GM23248 (cell line): ENCODE results near the gene ABCA3. TPM values are rescaled to one million over a fixed set of nuclear protein-coding genes. Genes with fewer than 3 reads are reported as not detected.

ENCODE experiments used
- DNase-seq: peaks from one replicate; pipeline ENCODE4 v3.0.0-alpha.2; 2015
- H2AFZ ChIP-seq: fragments of 200-600 bp; sonication (generic); 2 replicates; pipeline ENCODE4 v1.6.1; 2016; ENCODE audit warnings: antibody characterized with exemption
- H3F3A ChIP-seq: fragments of 200-600 bp; sonication (generic); 2 replicates; pipeline ENCODE4 v1.6.1; 2016; ENCODE audit warnings: mild to moderate bottlenecking, antibody characterized with exemption, mixed run types; ENCODE audit not compliant: insufficient read depth
- H3K27ac ChIP-seq: fragments of 200-600 bp; sonication (generic); 2 replicates; pipeline ENCODE4 v1.5.1; 2016; ENCODE audit warnings: mild to moderate bottlenecking
- H3K27me3 ChIP-seq: fragments of 200-600 bp; sonication (generic); replicated peaks from 2 replicates; pipeline ENCODE4 v1.6.1; 2016; ENCODE audit warnings: mild to moderate bottlenecking; ENCODE audit not compliant: insufficient read depth
- H3K36me3 ChIP-seq: fragments of 200-600 bp; sonication (generic); 2 replicates; pipeline ENCODE4 v1.6.1; 2016; ENCODE audit warnings: low read depth, mild to moderate bottlenecking
- H3K4me1 ChIP-seq: fragments of 200-600 bp; sonication (generic); 2 replicates; pipeline ENCODE4 v1.6.1; 2016; ENCODE audit warnings: mild to moderate bottlenecking; ENCODE audit not compliant: insufficient read depth
- H3K4me2 ChIP-seq: fragments of 200-600 bp; sonication (generic); one replicate; pipeline ENCODE4 v1.6.1; 2016; ENCODE audit warnings: mild to moderate bottlenecking; ENCODE audit not compliant: unreplicated experiment
- H3K4me3 ChIP-seq: fragments of 200-600 bp; sonication (generic); 2 replicates; pipeline ENCODE4 v1.5.1; 2016; ENCODE audit warnings: mild to moderate bottlenecking
- H3K79me2 ChIP-seq: fragments of 200-600 bp; sonication (generic); 2 replicates; pipeline ENCODE4 v1.6.1; 2016; ENCODE audit warnings: mild to moderate bottlenecking; ENCODE audit not compliant: insufficient read depth
- H3K9ac ChIP-seq: fragments of 200-600 bp; sonication (generic); 2 replicates; pipeline ENCODE4 v1.6.1; 2016; ENCODE audit warnings: mild to moderate bottlenecking
- H3K9me2 ChIP-seq: fragments of 200-600 bp; sonication (generic); 2 replicates; pipeline ENCODE4 v1.6.1; 2016; ENCODE audit warnings: mixed run types, mild to moderate bottlenecking, moderate library complexity; ENCODE audit not compliant: insufficient read depth
- H3K9me3 ChIP-seq: fragments of 200-600 bp; sonication (generic); one replicate; pipeline ENCODE4 v1.6.1; 2017; ENCODE audit warnings: low read depth
- H4K20me1 ChIP-seq: fragments of 200-600 bp; sonication (generic); 2 replicates; pipeline ENCODE4 v1.6.0; 2016; ENCODE audit not compliant: insufficient read depth
- EZH2 ChIP-seq: fragments of 200-600 bp; sonication (generic); IDR thresholded peaks from 2 replicates; pipeline ENCODE4 v1.6.1; 2018; ENCODE audit warnings: antibody characterized with exemption, mild to moderate bottlenecking; ENCODE audit not compliant: insufficient read depth, poor library complexity, severe bottlenecking
- EZH2phosphoT487 ChIP-seq: fragments of 200-600 bp; sonication (generic); IDR thresholded peaks from 2 replicates; pipeline ENCODE4 v1.6.1; 2018; ENCODE audit warnings: antibody characterized with exemption, moderate library complexity, mild to moderate bottlenecking, low read depth; ENCODE audit not compliant: insufficient read depth
- WGBS, 2 experiments: methylation state at CpG; one replicate each; pipeline ENCODE4 v1.1.6; 2015 to 2017; ENCODE audit warnings: low lambda C conversion rate in 2 of 2, low coverage in 1 of 2; ENCODE audit errors: missing lambda C conversion rate in 2 of 2; 5-methylcytosine and 5-hydroxymethylcytosine counted together
- in situ Hi-C: fragments of 300-500 bp; cut with MboI; formaldehyde crosslinking; loops from 2 replicates; pipeline ENCODE4 v1.15.0; 2020
- polyA plus RNA-seq: library from polyadenylated mRNA; unstranded; fragments of >200 nt; fragmentation: Nextera tagmentation; extraction: Ambion mirVana; gene quantifications from 2 replicates; pipeline ENCODE4 v1.2.1, GENCODE V29; 2016
- total RNA-seq: library from RNA; depleted of rRNA; stranded (reverse); fragments of >200 nt; shearing (Covaris generic); gene quantifications from 2 replicates; pipeline ENCODE4 v1.2.3, GENCODE V29; 2014

ABCA3 gene
- total and polyA plus RNA-seq, 2 experiments from 2014 or later, result 0.64 to 0.76 TPM

- 82 to 84% methylated on average over 14 to 15 of the region's 18 CpGs for WGBS, 2 experiments
Observed at GRCh38 chr16:2238150-2238837, 102.2 kb downstream of the ABCA3 start.

GRCh38 chr16:2237493-2238149 is 102.9 kb downstream of the ABCA3 start:
- Histone ChIP-seq H3K9ac (no peak overlapping the region), H3K9me2 (no peaks in the 10 kb centered on the region), H3K9me3 (no peaks in the 10 kb centered on the region), H3K4me1 (no peaks in the 10 kb centered on the region), H3F3A (no peaks in the 10 kb centered on the region), H3K27ac (no peak overlapping the region), H3K4me2 (no peak overlapping the region), H4K20me1 (no peaks in the 10 kb centered on the region), H3K36me3 (peaks cover 5% of the 10 kb centered on the region; the same call in 1 of the 2 replicates), H3K79me2 (no peaks in the 10 kb centered on the region), H3K27me3 (no peaks in the 10 kb centered on the region), H2AFZ (no peak overlapping the region), H3K4me3 (no peak overlapping the region)
- WGBS, 2 experiments, result 68 to 80% methylated on average over 37 to 57 of the region's 65 CpGs
- TF ChIP-seq EZH2 (no peak), EZH2phosphoT487 (no peak)
- no peak for DNase-seq
- in situ Hi-C loops, result no loop called here

More at GRCh38 chr16:2238150-2238837, 102.2 kb downstream of the ABCA3 start:
- H3K9me2 ChIP-seq, result no peaks in the 10 kb centered on the region
- H3K27ac ChIP-seq, result no peak overlapping the region
- TF ChIP-seq EZH2phosphoT487 (no peak), EZH2 (no peak)
- H4K20me1 ChIP-seq, result no peaks in the 10 kb centered on the region
- H2AFZ ChIP-seq, result no peak overlapping the region
- in situ Hi-C loops, result no loop called here
- no peaks in the 10 kb centered on the region for H3K4me1 ChIP-seq
- no peaks in the 10 kb centered on the region for H3K27me3 ChIP-seq
- no peak overlapping the region for H3K4me2 ChIP-seq
- no peaks in the 10 kb centered on the region for H3K9me3 ChIP-seq
- peaks cover 6% of the 10 kb centered on the region; the same call in 1 of the 2 replicates for H3K36me3 ChIP-seq
- no peak for DNase-seq
- no peak overlapping the region for H3K9ac ChIP-seq
- no peaks in the 10 kb centered on the region for H3K79me2 ChIP-seq
- no peaks in the 10 kb centered on the region for H3F3A ChIP-seq
- H3K4me3 ChIP-seq, result no peak overlapping the region

GRCh38 chr16:2237102-2237482 is 103.4 kb downstream of the ABCA3 start:
- in situ Hi-C loops, result no loop called here
- H3K9ac ChIP-seq, result peak overlapping the region; percentile 9; the same call in 1 of the 2 replicates
- H3K9me3 ChIP-seq, result no peaks in the 10 kb centered on the region
- no peaks in the 10 kb centered on the region for H4K20me1 ChIP-seq
- H3F3A ChIP-seq, result no peaks in the 10 kb centered on the region
- H3K4me1 ChIP-seq, result no peaks in the 10 kb centered on the region
- H3K27ac ChIP-seq, result no peak overlapping the region
- TF ChIP-seq EZH2phosphoT487, result no peak
- no peak for TF ChIP-seq EZH2
- no peaks in the 10 kb centered on the region for H3K79me2 ChIP-seq
- H3K27me3 ChIP-seq, result no peaks in the 10 kb centered on the region
- no peak for DNase-seq
- 5 to 10% methylated on average over 22 to 38 of the region's 40 CpGs for WGBS, 2 experiments
- H2AFZ ChIP-seq, result no peak overlapping the region
- peak overlapping the region; percentile 53 for H3K4me2 ChIP-seq
- H3K36me3 ChIP-seq, result peaks cover under 1% of the 10 kb centered on the region; the same call in 1 of the 2 replicates
- H3K9me2 ChIP-seq, result no peaks in the 10 kb centered on the region
- peak overlapping the region; percentile 53 for H3K4me3 ChIP-seq

DNA sequence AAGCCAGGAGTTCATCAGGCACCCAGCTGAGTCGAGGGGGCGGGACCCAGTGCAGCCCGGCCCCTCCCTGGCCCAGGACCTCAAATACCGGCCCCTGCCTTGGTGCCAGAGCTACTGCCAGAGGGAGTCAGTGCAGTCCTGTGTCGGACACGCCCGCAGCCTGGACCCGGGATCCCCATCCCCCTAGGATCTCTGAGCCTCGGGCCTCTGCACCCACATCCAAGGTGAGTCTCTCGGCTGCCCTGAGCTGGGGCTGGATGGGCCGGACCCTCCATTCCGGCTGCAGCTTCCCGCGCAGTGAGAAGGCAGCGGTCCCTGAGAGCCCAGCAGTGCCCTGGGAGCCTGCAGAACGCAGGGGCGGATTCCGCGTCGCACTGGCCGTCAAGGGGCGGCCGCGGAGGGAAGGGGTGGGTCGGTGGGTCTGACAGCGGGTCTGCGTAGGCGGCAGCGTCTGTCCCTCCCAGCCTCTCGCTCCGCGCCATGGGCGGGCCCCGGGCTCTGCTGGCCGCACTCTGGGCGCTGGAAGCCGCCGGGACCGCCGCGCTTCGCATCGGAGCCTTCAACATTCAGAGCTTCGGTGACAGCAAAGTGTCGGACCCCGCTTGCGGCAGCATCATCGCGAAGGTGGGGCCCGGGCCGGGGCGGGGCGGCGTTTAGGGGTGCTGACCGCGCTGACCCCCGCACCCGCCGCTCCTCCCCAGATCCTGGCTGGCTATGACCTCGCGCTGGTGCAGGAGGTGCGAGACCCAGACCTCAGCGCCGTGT is 104.0 kb downstream of the ABCA3 start, which contains the start of gene DNASE1L2:
Gene DNASE1L2, plus strand, starts transcription at position 108 of the 765 bp plus-strand sequence. Its CDS starts 373 bp downstream, at position 481.
- Histone ChIP-seq H3K79me2 (no peaks in the 10 kb centered on the region), H3K4me2 (peak within 1 kb of the TSS; percentile 53), H3K27me3 (no peaks in the 10 kb centered on the region), H3K4me3 (peak within 1 kb of the TSS; percentile 53), H3K9me3 (no peaks in the 10 kb centered on the region), H3F3A (no peaks in the 10 kb centered on the region), H3K4me1 (no peaks in the 10 kb centered on the region), H4K20me1 (no peaks in the 10 kb centered on the region), H3K36me3 (no peaks in the 10 kb centered on the region), H2AFZ (no peak within 1 kb of the TSS), H3K9ac (peak within 1 kb of the TSS; percentile 9), H3K27ac (no peak within 1 kb of the TSS), H3K9me2 (no peaks in the 10 kb centered on the region)
- no peak for TF ChIP-seq EZH2
- TF ChIP-seq EZH2phosphoT487, result no peak
- DNase-seq, result peak; percentile 76
- WGBS, 2 experiments, result 3 to 4% methylated on average over 40 to 48 of the region's 64 CpGs
- in situ Hi-C loops, result no loop called here
